Measurements from ENCODE around the gene CCNJL.

GRCh38 chr5:160330212-160330611 is 17.8 kb upstream of the CCNJL start:
- no peak for TF ChIP-seq CTCF (conservative IDR thresholded peaks at IDR 0.05; ENCODE audit: low read length)
- no peak for TF ChIP-seq EZH2phosphoT487 (IDR thresholded peaks at IDR 0.05; ENCODE audit: borderline replicate concordance, low read depth, low read length)

Measured in OCI-LY7 (cell line).